Measurements from ENCODE around the gene ABCF2. TPM values are rescaled to one million over a fixed set of nuclear protein-coding genes. Genes with fewer than 3 reads are reported as not detected.

ABCF2 gene
- total and polyA plus RNA-seq, 10 of the 15 experiments (the other 5 are each of a cell fraction or from before 2014, with no cell fraction given) = 29.3 to 76.3 (median 57.1) TPM

DNA sequence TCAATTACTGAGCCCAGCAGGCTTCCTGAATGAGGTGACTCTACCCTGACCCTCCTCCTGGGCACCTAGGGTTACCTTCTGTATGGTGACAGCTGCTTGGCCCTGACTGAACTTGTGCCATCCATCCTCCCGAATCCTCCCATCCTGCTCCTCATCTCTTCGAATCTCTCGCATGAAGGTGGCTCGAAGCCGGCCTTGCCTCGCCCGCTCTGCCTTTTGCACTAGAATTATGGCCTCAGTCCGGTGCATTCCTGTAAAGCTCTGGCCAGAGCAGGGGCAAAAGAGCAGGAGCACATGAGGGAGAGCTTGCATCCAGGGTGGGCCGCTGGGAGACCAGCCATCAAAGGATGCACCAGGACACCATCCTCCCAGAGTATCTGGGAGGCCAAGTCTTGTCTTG, 24.2 kb downstream of the ABCF2 start:
- Histone ChIP-seq H3K4me1 (ENCODE audit: control insufficient read depth, insufficient read depth, low read length) (no peaks in the 10 kb centered on the region), H3K9ac (ENCODE audit: control insufficient read depth, insufficient read depth, low read length) (no peak overlapping the region), H3K27ac (ENCODE audit: control insufficient read depth, insufficient read depth) (no peak overlapping the region), H3K27me3 (replicated peaks in 1 of 2; ENCODE audit: control insufficient read depth in 2 of 2, insufficient read depth in 2 of 2, low read length in 1 of 2) (peaks cover 2 to 4% of the 10 kb centered on the region in 2 experiments; a peak in 3 of 4 replicates), H3K4me2 (ENCODE audit: control insufficient read depth, insufficient read depth) (no peak overlapping the region), H4K20me1 (ENCODE audit: control insufficient read depth, insufficient read depth) (no peaks in the 10 kb centered on the region), H3K36me3 (ENCODE audit: control insufficient read depth in 2 of 2, insufficient read depth in 2 of 2, low read length in 1 of 2) (no peaks in the 10 kb centered on the region), H3K4me3 (no peak overlapping the region), H3K9me3 (replicated peaks; ENCODE audit: control insufficient read depth, insufficient read depth, low read length) (no peaks in the 10 kb centered on the region), H3K79me2 (ENCODE audit: control insufficient read depth, insufficient read depth, low read length) (no peaks in the 10 kb centered on the region), H2AFZ (ENCODE audit: control insufficient read depth, low read depth, low read length) (no peak overlapping the region)
- TF ChIP-seq SMC3 (IDR thresholded peaks at IDR 0.05; ENCODE audit: borderline replicate concordance, low read length) (no peak), ZNF24 (IDR thresholded peaks at IDR 0.05) (no peak)
- no TSS peak for BruUV-seq (replicated peaks)
- intact Hi-C loops (cut with micrococcal nuclease; ENCODE audit: unreplicated experiment) = no loop called here
- in situ Hi-C loops (cut with MboI) = no loop called here
- POLR2A ChIA-PET = no interaction called here
- RAD21 ChIA-PET (ENCODE audit: unreplicated experiment) = no interaction called here
- WGBS (ENCODE audit: insufficient coverage, insufficient replicate concordance, low lambda C conversion rate, missing lambda C conversion rate) = 54% methylated on average over 9 of the region's 9 CpGs
- ATAC-seq = no peak
- SMC1A ChIA-PET (ENCODE audit: uncharacterized antibody, unreplicated experiment) = no interaction called here
- no peak for FAIRE-seq
- CTCF ChIA-PET = no interaction called here
- no peak for DNase-seq (ENCODE audit: low read depth, low spot score)

DNA sequence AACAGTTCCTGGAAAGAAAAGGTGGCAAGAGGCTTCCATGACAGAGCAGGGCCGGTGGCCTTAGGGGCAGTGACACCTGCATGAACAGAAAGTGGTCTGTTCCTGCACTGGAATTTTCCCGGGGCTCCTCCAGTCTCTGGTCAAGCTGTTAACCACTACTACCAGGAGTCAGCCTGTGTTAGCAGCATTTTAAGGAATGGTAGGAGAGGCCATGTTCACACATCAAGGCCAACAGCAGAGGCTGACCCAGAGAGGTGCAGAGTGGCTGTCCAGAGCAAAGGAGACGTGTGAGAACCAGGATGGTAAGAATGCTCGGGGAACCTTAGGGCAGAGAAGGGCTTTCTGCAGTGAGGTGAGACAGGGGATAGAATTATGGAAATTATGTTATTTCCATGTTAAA, 25.3 kb downstream of the ABCF2 start:
- no peak overlapping the region for H3K27ac ChIP-seq (ENCODE audit: control insufficient read depth, insufficient read depth)
- ChIA-PET RAD21 (ENCODE audit: unreplicated experiment) (no interaction called here), CTCF (no interaction called here), SMC1A (ENCODE audit: uncharacterized antibody, unreplicated experiment) (no interaction called here), POLR2A (no interaction called here)
- intact Hi-C loops (cut with micrococcal nuclease; ENCODE audit: unreplicated experiment) (no loop called here), in situ Hi-C loops (cut with MboI) (no loop called here)
- no peaks in the 10 kb centered on the region for H4K20me1 ChIP-seq (ENCODE audit: control insufficient read depth, insufficient read depth)
- FAIRE-seq (no peak), DNase-seq (ENCODE audit: low read depth, low spot score) (no peak), ATAC-seq (no peak)
- H3K4me3 ChIP-seq = no peak overlapping the region
- no peaks in the 10 kb centered on the region for H3K9me3 ChIP-seq (replicated peaks; ENCODE audit: control insufficient read depth, insufficient read depth, low read length)
- H3K4me2 ChIP-seq (ENCODE audit: control insufficient read depth, insufficient read depth) = no peak overlapping the region
- no peaks in the 10 kb centered on the region for H3K36me3 ChIP-seq (ENCODE audit: control insufficient read depth in 2 of 2, insufficient read depth in 2 of 2, low read length in 1 of 2)
- H3K9ac ChIP-seq (ENCODE audit: control insufficient read depth, insufficient read depth, low read length) = no peak overlapping the region
- no peak overlapping the region for H2AFZ ChIP-seq (ENCODE audit: control insufficient read depth, low read depth, low read length)
- WGBS (ENCODE audit: insufficient coverage, insufficient replicate concordance, low lambda C conversion rate, missing lambda C conversion rate) = 0% methylated on average over 4 of the region's 4 CpGs
- no peaks in the 10 kb centered on the region for H3K4me1 ChIP-seq (ENCODE audit: control insufficient read depth, insufficient read depth, low read length)
- H3K27me3 ChIP-seq (replicated peaks in 1 of 2; ENCODE audit: control insufficient read depth in 2 of 2, insufficient read depth in 2 of 2, low read length in 1 of 2) = peaks cover 2 to 4% of the 10 kb centered on the region in 2 experiments; a peak in 3 of 4 replicates
- no peaks in the 10 kb centered on the region for H3K79me2 ChIP-seq (ENCODE audit: control insufficient read depth, insufficient read depth, low read length)
- no TSS peak for BruUV-seq (replicated peaks)
- TF ChIP-seq, protein P1, sequence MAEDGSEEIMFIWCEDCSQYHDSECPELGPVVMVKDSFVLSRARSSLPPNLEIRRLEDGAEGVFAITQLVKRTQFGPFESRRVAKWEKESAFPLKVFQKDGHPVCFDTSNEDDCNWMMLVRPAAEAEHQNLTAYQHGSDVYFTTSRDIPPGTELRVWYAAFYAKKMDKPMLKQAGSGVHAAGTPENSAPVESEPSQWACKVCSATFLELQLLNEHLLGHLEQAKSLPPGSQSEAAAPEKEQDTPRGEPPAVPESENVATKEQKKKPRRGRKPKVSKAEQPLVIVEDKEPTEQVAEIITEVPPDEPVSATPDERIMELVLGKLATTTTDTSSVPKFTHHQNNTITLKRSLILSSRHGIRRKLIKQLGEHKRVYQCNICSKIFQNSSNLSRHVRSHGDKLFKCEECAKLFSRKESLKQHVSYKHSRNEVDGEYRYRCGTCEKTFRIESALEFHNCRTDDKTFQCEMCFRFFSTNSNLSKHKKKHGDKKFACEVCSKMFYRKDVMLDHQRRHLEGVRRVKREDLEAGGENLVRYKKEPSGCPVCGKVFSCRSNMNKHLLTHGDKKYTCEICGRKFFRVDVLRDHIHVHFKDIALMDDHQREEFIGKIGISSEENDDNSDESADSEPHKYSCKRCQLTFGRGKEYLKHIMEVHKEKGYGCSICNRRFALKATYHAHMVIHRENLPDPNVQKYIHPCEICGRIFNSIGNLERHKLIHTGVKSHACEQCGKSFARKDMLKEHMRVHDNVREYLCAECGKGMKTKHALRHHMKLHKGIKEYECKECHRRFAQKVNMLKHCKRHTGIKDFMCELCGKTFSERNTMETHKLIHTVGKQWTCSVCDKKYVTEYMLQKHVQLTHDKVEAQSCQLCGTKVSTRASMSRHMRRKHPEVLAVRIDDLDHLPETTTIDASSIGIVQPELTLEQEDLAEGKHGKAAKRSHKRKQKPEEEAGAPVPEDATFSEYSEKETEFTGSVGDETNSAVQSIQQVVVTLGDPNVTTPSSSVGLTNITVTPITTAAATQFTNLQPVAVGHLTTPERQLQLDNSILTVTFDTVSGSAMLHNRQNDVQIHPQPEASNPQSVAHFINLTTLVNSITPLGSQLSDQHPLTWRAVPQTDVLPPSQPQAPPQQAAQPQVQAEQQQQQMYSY (CRISPR knock-in tag; IDR thresholded peaks at IDR 0.05) = no peak
- TF ChIP-seq HDGF (IDR thresholded peaks at IDR 0.05) (no peak), HCFC1 (IDR thresholded peaks at IDR 0.05; ENCODE audit: low read length) (no peak), ZNF384 (IDR thresholded peaks at IDR 0.05; ENCODE audit: borderline replicate concordance, low read depth, low read length) (no peak)
- TF ChIP-seq, protein P2, sequence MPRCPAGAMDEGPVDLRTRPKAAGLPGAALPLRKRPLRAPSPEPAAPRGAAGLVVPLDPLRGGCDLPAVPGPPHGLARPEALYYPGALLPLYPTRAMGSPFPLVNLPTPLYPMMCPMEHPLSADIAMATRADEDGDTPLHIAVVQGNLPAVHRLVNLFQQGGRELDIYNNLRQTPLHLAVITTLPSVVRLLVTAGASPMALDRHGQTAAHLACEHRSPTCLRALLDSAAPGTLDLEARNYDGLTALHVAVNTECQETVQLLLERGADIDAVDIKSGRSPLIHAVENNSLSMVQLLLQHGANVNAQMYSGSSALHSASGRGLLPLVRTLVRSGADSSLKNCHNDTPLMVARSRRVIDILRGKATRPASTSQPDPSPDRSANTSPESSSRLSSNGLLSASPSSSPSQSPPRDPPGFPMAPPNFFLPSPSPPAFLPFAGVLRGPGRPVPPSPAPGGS (IDR thresholded peaks at IDR 0.05; ENCODE audit: borderline replicate concordance, insufficient read depth, low read depth, low read length, poor library complexity, severe bottlenecking) = no peak
- TF ChIP-seq, protein P3, sequence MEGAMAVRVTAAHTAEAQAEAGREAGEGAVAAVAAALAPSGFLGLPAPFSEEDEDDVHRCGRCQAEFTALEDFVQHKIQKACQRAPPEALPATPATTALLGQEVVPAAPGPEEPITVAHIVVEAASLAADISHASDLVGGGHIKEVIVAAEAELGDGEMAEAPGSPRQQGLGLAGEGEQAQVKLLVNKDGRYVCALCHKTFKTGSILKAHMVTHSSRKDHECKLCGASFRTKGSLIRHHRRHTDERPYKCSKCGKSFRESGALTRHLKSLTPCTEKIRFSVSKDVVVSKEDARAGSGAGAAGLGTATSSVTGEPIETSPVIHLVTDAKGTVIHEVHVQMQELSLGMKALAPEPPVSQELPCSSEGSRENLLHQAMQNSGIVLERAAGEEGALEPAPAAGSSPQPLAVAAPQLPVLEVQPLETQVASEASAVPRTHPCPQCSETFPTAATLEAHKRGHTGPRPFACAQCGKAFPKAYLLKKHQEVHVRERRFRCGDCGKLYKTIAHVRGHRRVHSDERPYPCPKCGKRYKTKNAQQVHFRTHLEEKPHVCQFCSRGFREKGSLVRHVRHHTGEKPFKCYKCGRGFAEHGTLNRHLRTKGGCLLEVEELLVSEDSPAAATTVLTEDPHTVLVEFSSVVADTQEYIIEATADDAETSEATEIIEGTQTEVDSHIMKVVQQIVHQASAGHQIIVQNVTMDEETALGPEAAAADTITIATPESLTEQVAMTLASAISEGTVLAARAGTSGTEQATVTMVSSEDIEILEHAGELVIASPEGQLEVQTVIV (IDR thresholded peaks at IDR 0.05; ENCODE audit: borderline replicate concordance, partially characterized antibody) = no peak
